Lung (tissue), 12 donors: ENCODE measurements around the gene DYRK3. TPM values are rescaled to one million over a fixed set of nuclear protein-coding genes. Genes with fewer than 3 reads are reported as not detected.

Experiments used
- ATAC-seq: fragments of 200-7000 bp; cut with Tn5 transposase; one replicate; pipeline ENCODE4 v1.9.1; 2020; ENCODE audit warnings: moderate number of reproducible peaks; ENCODE audit not compliant: insufficient read depth, low FRiP score
- DNase-seq, 3 donors: peaks; one replicate each; pipeline ENCODE4 v3.0.0-alpha.2; 2013 to 2017
- H3K27ac ChIP-seq, 2 donors: one replicate each; pipeline ENCODE4 v1.5.1; 2013; ENCODE audit warnings: mild to moderate bottlenecking in 2 of 2, moderate library complexity in 2 of 2, control low read depth in 1 of 2, inconsistent platforms in 1 of 2, low read depth in 1 of 2, low read length in 1 of 2
- H3K27me3 ChIP-seq, 3 donors: one replicate each; pipeline ENCODE4 v1.5.1; 2013; ENCODE audit warnings: low read length in 2 of 3; ENCODE audit not compliant: control insufficient read depth in 3 of 3, insufficient read depth in 3 of 3
- H3K36me3 ChIP-seq, 4 donors: one replicate each; pipeline ENCODE4 v1.5.1; 2013; ENCODE audit warnings: low read length in 4 of 4, mild to moderate bottlenecking in 1 of 4, moderate library complexity in 1 of 4; ENCODE audit not compliant: control insufficient read depth in 4 of 4, insufficient read depth in 4 of 4
- H3K4me1 ChIP-seq, 5 donors: one replicate each; pipeline ENCODE4 v1.5.1; 2013; ENCODE audit warnings: low read length in 5 of 5, mild to moderate bottlenecking in 2 of 5, moderate library complexity in 1 of 5; ENCODE audit not compliant: control insufficient read depth in 5 of 5, insufficient read depth in 5 of 5
- H3K4me3 ChIP-seq: one replicate; pipeline ENCODE4 v1.5.1; 2013; ENCODE audit warnings: mild to moderate bottlenecking, control low read depth, moderate library complexity
- H3K9ac ChIP-seq, 2 donors: one replicate each; pipeline ENCODE4 v1.5.1; 2013; ENCODE audit warnings: low read length in 2 of 2, control low read depth in 1 of 2; ENCODE audit not compliant: insufficient read depth in 1 of 2
- H3K9me3 ChIP-seq, 4 donors: one replicate each; pipeline ENCODE4 v1.5.1; 2013; ENCODE audit warnings: low read length in 3 of 4, mild to moderate bottlenecking in 1 of 4, moderate library complexity in 1 of 4; ENCODE audit not compliant: control insufficient read depth in 4 of 4, insufficient read depth in 3 of 4
- WGBS, 2 donors: extraction: QIAGEN DNeasy Blood & Tissue Kit; methylation state at CpG; one replicate each; pipeline ENCODE4 v1.1.7; 2013; 5-methylcytosine and 5-hydroxymethylcytosine counted together
- polyA plus RNA-seq, 2 donors: library from polyadenylated mRNA; stranded (reverse); fragments of 200-250 nt; gene quantifications; one replicate each; pipeline ENCODE4 v1.2.1, GENCODE V29; 2013
- total RNA-seq, 2 donors: library from RNA; depleted of rRNA in 1 of 2; stranded (reverse); fragments of >200 nt in 1 of 2; gene quantifications; one replicate each; pipeline ENCODE4 v1.2.1, GENCODE V29; 2014 to 2021
- TF ChIP-seq, protein P1 (sequence below): IDR thresholded peaks from 2 replicates; pipeline ENCODE4 v1.5.1; 2012; ENCODE audit warnings: mild to moderate bottlenecking; ENCODE audit errors: control extremely low read depth, extremely low read depth
- donor health status: control.
- donor health status: control.
- donor health status: Bipolar disorder and iron deficiency.
- donor health status: healthy.
- donor health status: DM: yes; HTN: yes; CAD: no.

The DYRK3 gene
- total and polyA plus RNA-seq, 4 donors: 4.6 to 13.0 (median 8.8) TPM

DNA sequence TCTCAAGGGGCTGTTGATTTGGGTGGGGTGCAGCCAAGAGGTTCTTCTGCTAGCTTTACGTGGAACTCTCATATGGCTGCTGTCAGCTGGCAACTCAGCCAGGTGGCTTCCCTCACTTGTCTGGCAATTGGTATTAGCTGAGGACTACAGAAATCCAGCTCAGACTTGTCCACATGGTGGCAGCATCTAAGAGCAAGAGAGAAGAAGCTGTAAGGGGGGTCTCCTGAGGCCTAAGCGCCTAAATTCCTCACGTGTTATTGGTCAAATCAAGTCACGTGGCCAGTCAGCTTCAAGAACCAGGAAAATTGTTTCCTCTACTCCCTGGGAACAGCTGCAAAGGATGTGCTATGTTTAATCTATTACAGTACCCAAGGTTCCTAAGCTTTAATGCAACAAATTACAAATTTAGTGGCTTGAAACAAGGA is 4.2 kb upstream of the DYRK3 start:
- Histone ChIP-seq H3K9me3 (no peaks in the 10 kb centered on the region), H3K9ac (no peak overlapping the region), H3K27ac (no peak overlapping the region), H3K4me1 (peaks cover 0 to 29% (median 7%) of the 10 kb centered on the region in 5 donors), H3K36me3 (no peaks in the 10 kb centered on the region), H3K4me3 (no peak overlapping the region), H3K27me3 (no peaks in the 10 kb centered on the region)
- WGBS, 2 donors: 30 to 32% methylated on average over 4 of the region's 4 CpGs
- DNase-seq (peak; percentile 86 to 94 (median 90)), ATAC-seq (no peak)
- TF ChIP-seq, protein P1, sequence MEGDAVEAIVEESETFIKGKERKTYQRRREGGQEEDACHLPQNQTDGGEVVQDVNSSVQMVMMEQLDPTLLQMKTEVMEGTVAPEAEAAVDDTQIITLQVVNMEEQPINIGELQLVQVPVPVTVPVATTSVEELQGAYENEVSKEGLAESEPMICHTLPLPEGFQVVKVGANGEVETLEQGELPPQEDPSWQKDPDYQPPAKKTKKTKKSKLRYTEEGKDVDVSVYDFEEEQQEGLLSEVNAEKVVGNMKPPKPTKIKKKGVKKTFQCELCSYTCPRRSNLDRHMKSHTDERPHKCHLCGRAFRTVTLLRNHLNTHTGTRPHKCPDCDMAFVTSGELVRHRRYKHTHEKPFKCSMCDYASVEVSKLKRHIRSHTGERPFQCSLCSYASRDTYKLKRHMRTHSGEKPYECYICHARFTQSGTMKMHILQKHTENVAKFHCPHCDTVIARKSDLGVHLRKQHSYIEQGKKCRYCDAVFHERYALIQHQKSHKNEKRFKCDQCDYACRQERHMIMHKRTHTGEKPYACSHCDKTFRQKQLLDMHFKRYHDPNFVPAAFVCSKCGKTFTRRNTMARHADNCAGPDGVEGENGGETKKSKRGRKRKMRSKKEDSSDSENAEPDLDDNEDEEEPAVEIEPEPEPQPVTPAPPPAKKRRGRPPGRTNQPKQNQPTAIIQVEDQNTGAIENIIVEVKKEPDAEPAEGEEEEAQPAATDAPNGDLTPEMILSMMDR: peak; percentile 20

DNA sequence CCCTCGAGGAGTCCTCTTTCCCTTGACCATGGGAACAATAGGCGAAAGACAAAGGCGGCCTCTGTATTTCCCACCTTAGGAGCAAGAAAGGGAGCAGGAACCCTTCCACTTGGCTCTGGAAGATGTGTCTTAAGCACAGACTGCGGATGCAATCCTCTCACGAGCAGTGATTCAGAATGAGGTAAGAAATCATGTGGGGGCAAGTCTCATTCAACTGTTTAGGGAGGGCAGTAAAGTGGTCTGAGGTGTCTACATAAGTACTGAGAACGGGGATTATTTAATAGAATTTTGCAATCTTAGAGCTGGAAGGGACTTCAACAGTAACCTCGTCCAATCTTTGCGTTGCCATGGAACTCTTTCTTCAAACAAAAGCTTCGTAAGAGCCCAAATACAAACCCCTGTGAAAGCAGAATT is 1.6 kb upstream of the DYRK3 start:
- no peaks in the 10 kb centered on the region for H3K36me3 ChIP-seq
- peaks cover 2 to 43% (median 7%) of the 10 kb centered on the region in 5 donors for H3K4me1 ChIP-seq
- TF ChIP-seq, protein P1: no peak
- no peaks in the 10 kb centered on the region for H3K27me3 ChIP-seq
- H3K9me3 ChIP-seq: no peaks in the 10 kb centered on the region
- H3K9ac ChIP-seq: peak overlapping the region; percentile 25 to 82
- 50 to 64% methylated on average over 9 of the region's 9 CpGs for WGBS, 2 donors
- DNase-seq: peak; percentile 46 to 93 (median 89)
- H3K4me3 ChIP-seq: no peak overlapping the region
- ATAC-seq: no peak
- H3K27ac ChIP-seq: peak overlapping the region in 1 of 2 donors; percentile 11

DNA sequence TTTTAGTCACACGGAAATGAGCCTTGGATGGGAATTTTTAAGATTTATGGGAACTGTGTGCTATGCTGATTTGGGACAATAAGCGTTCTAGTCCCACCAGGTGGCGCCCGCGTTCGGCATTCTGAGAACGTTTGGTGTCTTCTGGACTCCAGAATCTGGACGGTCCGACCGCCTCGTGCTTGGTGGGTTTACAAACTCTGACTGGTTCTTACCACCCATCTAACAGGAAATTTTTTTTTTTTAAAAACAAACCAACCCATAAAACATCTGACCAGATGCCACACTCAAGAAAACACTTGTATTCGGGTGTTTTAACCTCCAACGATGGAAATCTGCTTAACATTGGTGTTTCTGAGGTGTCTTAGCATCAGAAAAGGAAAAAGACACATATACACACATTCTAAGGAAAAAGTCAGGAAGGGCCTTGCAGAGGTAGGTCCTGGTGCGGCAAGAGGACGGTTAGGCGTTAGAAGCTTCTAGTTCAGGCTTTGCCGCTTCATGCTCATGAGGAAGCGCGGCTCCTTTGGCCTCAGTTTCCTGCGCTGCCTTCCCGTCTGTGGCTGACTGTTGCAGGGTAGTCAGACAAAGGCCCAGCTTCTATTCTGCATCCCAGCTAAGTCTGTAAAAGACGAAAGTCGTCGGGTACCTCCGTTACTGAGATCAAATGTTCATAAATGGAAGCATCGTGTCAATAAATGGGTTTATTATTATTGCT is 814 bp upstream of the DYRK3 start:
- TF ChIP-seq, protein P1: peak; percentile 74
- Histone ChIP-seq H3K9me3 (no peaks in the 10 kb centered on the region), H3K9ac (peak overlapping the region; percentile 33 to 82)

More for the DNA sequence above, 814 bp upstream of the DYRK3 start:
- ATAC-seq (peak; percentile 61), DNase-seq (peak; percentile 91 to 96 (median 93))
- Histone ChIP-seq H3K4me3 (no peak overlapping the region), H3K36me3 (no peaks in the 10 kb centered on the region), H3K27me3 (no peaks in the 10 kb centered on the region), H3K27ac (peak overlapping the region; percentile 67 to 74), H3K4me1 (peaks cover 2 to 43% (median 7%) of the 10 kb centered on the region in 5 donors)
- WGBS, 2 donors: 4 to 7% methylated on average over 26 of the region's 26 CpGs
